Fibroblast of the conjunctiva (primary cell): ENCODE results near the gene ACTG1.

Experiments
- DNase-seq: peaks from one replicate; pipeline ENCODE4 v3.0.0-alpha.2; 2010; ENCODE audit warnings: low read depth

Gene ACTG1

GRCh38 chr17:81494626-81495377, 17.8 kb downstream of the ACTG1 start:
- no peak for DNase-seq

GRCh38 chr17:81493198-81494038, 19.2 kb downstream of the ACTG1 start:
- DNase-seq = no peak

GRCh38 chr17:81492706-81493105, 19.9 kb downstream of the ACTG1 start:
- DNase-seq = no peak

- DNase-seq = no peak
Measured at GRCh38 chr17:81492202-81492601, 20.4 kb downstream of the ACTG1 start.

- no peak for DNase-seq
Measured at GRCh38 chr17:81491761-81492160, 20.8 kb downstream of the ACTG1 start.

- no peak for DNase-seq
Measured at GRCh38 chr17:81491181-81491581, 21.4 kb downstream of the ACTG1 start.

- no peak for DNase-seq
Measured at GRCh38 chr17:81489998-81490992, 22.3 kb downstream of the ACTG1 start.

- DNase-seq = no peak
Measured at GRCh38 chr17:81489012-81489997, 23.3 kb downstream of the ACTG1 start.

GRCh38 chr17:81488276-81488860, 24.2 kb downstream of the ACTG1 start:
- DNase-seq = no peak

GRCh38 chr17:81487487-81488275, 24.9 kb downstream of the ACTG1 start:
- no peak for DNase-seq

GRCh38 chr17:81487089-81487486, 25.5 kb downstream of the ACTG1 start:
- DNase-seq = no peak

- DNase-seq = no peak
Measured at GRCh38 chr17:81486199-81486810, 26.3 kb downstream of the ACTG1 start.

- peak; percentile 61 for DNase-seq
Measured at GRCh38 chr17:81484195-81484979, 28.2 kb downstream of the ACTG1 start.

- no peak for DNase-seq
Measured at GRCh38 chr17:81483862-81484194, 28.8 kb downstream of the ACTG1 start.

- DNase-seq = no peak
Measured at GRCh38 chr17:81483085-81483861, 29.3 kb downstream of the ACTG1 start.

GRCh38 chr17:81482673-81483072, 29.9 kb downstream of the ACTG1 start:
- DNase-seq = no peak

GRCh38 chr17:81481815-81482505, 30.6 kb downstream of the ACTG1 start:
- DNase-seq = no peak
